Fibroblast of gingiva (primary cell): Measurements from ENCODE around the gene TBRG1.

Experiments used
- DNase-seq: peaks from one replicate; pipeline ENCODE4 v3.0.0-alpha.2; 2011; ENCODE audit warnings: low read depth

The TBRG1 gene

DNA sequence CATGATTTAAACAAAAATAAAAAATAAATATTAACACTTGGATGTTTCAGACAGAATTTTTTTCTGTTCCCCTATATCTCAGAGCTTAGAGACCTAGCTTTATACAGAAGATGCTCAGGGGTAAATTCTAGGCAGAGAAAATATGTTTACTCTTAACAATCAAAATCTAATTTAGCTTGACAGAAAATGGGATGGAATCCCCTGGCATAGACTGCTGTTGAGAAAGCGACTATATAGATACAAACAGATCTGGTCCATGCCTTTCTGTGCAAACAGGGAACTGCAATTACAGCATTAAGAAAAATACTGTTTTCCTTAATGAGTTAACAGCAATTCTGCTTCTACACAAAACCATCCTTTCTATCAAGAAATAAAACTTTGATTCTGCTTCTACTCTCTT, 36.3 kb downstream of the TBRG1 start:
- DNase-seq: no peak

GRCh38 chr11:124661553-124661952, 38.9 kb downstream of the TBRG1 start:
- no peak for DNase-seq

DNA sequence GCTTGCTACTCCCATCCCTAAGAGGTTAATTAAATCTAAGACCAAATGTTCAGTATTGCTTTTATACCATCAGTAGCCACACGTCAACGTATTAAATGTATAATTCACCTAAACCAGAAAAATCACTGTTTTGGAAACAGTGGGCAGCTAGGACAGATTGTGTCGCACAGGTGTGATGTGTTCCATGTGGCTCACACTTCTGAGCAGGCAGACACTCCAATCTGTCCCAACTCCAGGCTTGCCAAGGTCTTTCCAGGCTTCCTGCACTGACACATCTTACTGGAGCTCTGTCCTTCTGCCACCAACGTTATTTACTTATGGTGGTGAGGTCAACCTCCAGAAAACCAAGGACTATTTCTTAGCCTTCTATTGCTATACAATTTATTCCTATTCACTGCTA, 39.4 kb downstream of the TBRG1 start:
- DNase-seq: no peak

DNA sequence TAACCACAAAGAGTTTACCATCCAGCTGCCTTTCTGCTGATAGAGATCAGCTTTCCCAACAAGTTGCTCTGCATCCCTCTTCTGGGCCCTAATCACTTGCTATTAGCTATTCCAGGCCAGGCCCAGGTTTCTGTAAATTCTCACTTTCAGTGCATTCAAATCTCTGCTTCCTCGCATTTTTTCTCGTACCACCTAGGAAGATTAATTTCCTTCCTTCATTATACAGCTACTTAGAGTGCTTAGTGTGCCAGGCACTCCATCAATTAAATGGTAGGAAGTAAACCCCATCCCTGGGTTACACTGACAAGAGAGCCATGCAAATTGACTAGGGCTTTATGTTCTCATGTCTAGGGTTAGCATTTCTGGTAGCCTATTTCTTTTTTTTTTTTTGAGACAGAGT, 41.2 kb downstream of the TBRG1 start:
- no peak for DNase-seq

DNA sequence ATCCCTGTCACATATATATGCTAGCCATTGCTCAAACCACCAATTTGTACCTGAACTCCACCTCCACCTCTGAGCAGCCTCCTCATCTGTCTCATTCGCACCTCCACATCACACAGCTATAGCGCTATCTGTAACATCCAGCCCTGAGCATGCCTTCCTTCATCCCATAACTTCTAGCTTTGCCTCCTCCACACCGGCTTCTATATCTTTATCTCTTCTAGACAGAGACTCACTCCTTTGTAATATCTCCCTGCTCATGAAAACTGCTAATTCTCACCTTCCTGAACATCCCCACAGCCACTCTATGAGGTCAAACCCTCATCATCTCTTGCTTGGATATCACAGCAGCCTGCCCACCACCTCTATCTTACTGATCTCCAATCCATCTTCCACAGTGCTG, 44.9 kb downstream of the TBRG1 start:
- no peak for DNase-seq

- DNase-seq: peak; percentile 31
Measured at GRCh38 chr11:124669193-124669592, 46.5 kb downstream of the TBRG1 start.

DNA sequence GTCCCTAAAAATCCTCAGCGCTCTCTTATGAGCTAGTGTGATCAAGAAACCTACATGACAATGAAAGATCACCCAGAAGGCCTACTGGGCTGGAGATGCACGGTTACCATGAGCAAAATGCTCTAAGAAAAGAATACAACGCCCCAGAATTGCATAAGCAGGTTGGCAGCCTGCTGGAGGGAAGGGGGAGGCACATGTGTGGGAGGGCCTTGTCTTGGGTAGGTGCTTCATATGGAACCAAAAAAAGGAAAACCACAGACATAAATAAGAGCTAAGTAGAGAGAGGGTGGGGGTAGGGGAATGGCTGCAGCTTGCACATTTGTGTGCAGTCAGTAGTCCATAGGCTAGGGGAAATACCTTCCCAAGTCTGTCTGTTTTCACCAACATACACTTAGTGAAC, 48.1 kb downstream of the TBRG1 start:
- no peak for DNase-seq

- no peak for DNase-seq
Measured at GRCh38 chr11:124672536-124673215, 50.0 kb downstream of the TBRG1 start.

DNA sequence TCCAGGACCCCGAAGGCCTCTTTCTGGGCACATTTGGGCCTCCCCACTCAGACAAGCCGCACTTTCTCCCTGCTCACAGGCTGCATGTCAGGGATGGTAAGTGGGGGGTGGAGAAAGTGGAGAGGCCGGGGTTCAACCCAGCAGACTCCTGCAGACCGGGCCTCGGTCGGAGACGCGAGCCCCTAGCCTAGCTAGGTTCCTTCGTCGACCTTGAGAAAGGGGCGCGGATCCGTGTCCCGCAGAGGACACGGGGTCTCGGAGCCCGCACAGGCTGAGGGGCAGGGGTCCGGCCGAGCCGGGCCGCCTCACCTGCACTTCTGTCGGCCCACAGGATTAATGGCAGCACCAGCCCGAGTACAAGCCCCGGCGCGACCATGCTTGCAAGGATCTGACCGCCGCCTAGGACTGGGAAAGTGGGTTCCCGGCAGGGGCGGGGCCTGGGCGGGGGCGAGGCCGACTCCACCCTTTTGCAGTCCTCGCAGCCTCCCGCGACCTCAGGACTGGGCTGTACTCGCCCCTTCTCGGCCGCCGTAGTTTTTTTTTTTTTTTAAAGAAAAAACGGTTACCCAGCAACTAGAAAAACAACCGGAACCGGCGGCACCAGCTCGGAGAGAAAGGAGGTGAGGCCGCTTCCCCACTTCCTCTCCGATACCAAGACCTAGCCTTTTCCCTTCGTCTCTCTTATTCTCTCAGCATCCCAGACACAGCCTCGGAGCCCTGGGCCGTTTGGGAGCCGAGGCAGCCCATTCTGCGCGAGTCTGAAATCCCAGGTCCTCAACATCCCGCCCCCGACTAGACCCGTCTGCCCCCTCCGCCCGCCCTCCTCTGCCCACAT, 50.9 kb downstream of the TBRG1 start, which contains the start of the genes SIAE and SPA17:
Gene SIAE, minus strand, starts transcription at position 407 of the 835 bp plus-strand sequence. Its CDS starts 31 bp downstream, at position 376.
Gene SPA17, plus strand, starts transcription at position 572 of the 835 bp plus-strand sequence. CDS start 1,361 bp downstream, outside the sequence.
- peak; percentile 98 for DNase-seq

DNA sequence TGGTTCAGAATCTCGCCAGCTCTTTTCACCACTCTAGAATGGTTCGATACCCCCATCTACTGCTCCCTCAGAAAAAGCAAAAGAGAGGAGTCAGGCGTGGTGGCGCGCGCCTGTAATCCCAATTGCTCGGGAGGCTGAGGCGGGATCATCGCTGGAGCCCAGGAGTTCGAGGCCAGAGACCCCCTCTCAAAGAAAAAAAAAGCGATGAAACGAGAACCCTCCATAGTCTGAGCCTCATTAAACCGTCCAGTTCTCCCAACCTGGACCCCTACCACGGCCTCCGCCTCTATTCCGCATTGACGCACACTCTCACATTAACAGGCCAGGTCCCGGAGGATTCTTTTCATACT, 51.5 kb downstream of the TBRG1 start:
- no peak for DNase-seq

DNA sequence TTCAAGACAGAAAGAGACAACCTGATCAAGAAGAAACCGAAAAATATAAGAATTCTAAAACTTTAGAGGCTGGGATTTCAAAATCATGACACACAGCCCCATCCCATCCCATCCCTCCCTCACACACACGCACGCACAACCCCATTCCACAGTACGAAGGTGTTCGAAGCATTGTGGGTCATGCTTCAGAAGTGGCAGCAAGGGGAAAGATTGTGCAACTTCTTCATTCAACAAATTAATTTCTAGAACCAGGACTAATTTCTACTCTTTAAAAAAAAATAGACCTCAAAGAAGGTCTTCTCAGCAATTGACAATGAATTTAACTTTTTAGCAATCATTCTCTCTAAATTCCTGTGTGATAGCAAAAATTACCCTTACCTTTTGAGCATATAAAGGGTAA, 51.9 kb downstream of the TBRG1 start:
- no peak for DNase-seq

- DNase-seq: peak; percentile 81
Measured at GRCh38 chr11:124676386-124676785, 53.7 kb downstream of the TBRG1 start.

- DNase-seq: no peak
Measured at GRCh38 chr11:124678416-124678815, 55.8 kb downstream of the TBRG1 start.

DNA sequence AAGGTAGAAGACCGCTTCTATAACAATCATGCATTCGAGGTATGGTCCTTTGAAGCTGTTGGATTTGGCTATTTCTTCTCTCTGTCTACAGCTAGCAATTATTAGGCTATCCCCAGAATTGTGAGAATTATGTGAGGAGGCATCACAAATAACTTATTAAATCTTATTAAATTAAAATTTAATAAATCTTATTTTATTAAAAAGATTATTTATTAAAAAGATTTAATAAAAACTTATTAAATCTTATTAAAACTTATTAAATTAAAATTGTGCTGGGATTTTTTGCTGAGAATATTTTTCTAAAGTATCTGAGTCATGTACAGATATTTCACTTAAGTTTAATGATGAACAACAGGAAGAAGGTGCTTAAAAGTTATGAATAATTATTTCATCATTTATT, 58.8 kb downstream of the TBRG1 start:
- no peak for DNase-seq

DNA sequence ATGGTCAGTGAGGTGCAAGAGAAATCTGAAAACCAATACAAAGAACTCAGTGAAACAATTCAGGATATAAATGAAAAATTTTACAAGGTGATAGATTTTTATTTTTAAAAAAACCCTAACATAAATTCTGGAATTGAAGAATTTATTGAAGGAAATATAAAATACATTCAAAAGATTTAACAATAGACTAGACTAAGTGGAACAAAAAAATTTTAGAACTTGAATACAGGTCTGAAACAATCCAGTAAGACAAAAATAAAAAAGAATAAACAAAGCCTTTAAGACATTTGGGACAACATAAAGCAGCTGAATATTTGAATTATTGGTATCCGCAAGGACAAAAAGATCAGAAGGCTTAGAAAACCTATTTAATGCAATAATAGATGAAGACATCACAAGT, 59.8 kb downstream of the TBRG1 start:
- DNase-seq: no peak
